ENCODE data around the gene BTBD6. TPM values are rescaled to one million over a fixed set of nuclear protein-coding genes. Genes with fewer than 3 reads are reported as not detected.

Gene BTBD6
- total and polyA plus RNA-seq, 4 experiments from 2014 or later: 5.4 to 56.7 (median 34.7) TPM

- POLR2A ChIA-PET (ENCODE audit: partially characterized antibody): no interaction called here
- CTCF ChIA-PET (ENCODE audit: partially characterized antibody): no interaction called here
- Histone ChIP-seq H3K9me3 (ENCODE audit: control insufficient read depth in 1 of 2, low read length in 2 of 2) (no peaks in the 10 kb centered on the region), H3K36me3 (ENCODE audit: insufficient read depth, low read length) (no peaks in the 10 kb centered on the region), H3K27ac (ENCODE audit: low read depth, low read length) (no peak overlapping the region), H3K4me3 (ENCODE audit: low read length in 2 of 2) (no peak overlapping the region), H3K4me1 (ENCODE audit: insufficient read depth, low read length) (no peaks in the 10 kb centered on the region), H3K27me3 (ENCODE audit: insufficient read depth, low read length) (no peaks in the 10 kb centered on the region)
- intact Hi-C loops (cut with micrococcal nuclease): no loop called here
- Mint-ChIP-seq H3K27me3 (no peaks in the 10 kb centered on the region), H3K4me1 (peaks cover 15 to 34% (median 21%) of the 10 kb centered on the region in 4 donors), H3K27ac (peak overlapping the region in 1 of 7 donors; percentile 59), H3K4me3 (no peak overlapping the region), H3K36me3 (peaks cover 3 to 7% of the 10 kb centered on the region in 2 donors), H3K9me3 (no peaks in the 10 kb centered on the region)
- DNase-seq: no peak
Measured at GRCh38 chr14:105279642-105280361, 31.5 kb downstream of the BTBD6 start.

GRCh38 chr14:105280525-105280924 is 32.2 kb downstream of the BTBD6 start:
- peaks cover 17 to 38% (median 24%) of the 10 kb centered on the region in 4 donors for H3K4me1 Mint-ChIP-seq
- no peak overlapping the region for H3K27ac Mint-ChIP-seq
- CTCF ChIA-PET (ENCODE audit: partially characterized antibody): no interaction called here
- H3K4me3 ChIP-seq (ENCODE audit: low read length in 2 of 2): no peak overlapping the region
- H3K27me3 ChIP-seq (ENCODE audit: insufficient read depth, low read length): no peaks in the 10 kb centered on the region
- H3K27me3 Mint-ChIP-seq: no peaks in the 10 kb centered on the region
- H3K27ac ChIP-seq (ENCODE audit: low read depth, low read length): no peak overlapping the region
- H3K9me3 Mint-ChIP-seq: no peaks in the 10 kb centered on the region
- peaks cover 4 to 12% of the 10 kb centered on the region in 2 donors for H3K36me3 Mint-ChIP-seq
- no peak for DNase-seq
- no peaks in the 10 kb centered on the region for H3K36me3 ChIP-seq (ENCODE audit: insufficient read depth, low read length)
- intact Hi-C loops (cut with micrococcal nuclease): no loop called here
- H3K4me3 Mint-ChIP-seq: no peak overlapping the region
- POLR2A ChIA-PET (ENCODE audit: partially characterized antibody): no interaction called here
- no peaks in the 10 kb centered on the region for H3K9me3 ChIP-seq (ENCODE audit: control insufficient read depth in 1 of 2, low read length in 2 of 2)
- H3K4me1 ChIP-seq (ENCODE audit: insufficient read depth, low read length): no peaks in the 10 kb centered on the region

GRCh38 chr14:105281371-105282097 is 33.2 kb downstream of the BTBD6 start:
- Mint-ChIP-seq H3K9me3 (no peaks in the 10 kb centered on the region), H3K4me1 (peaks cover 18 to 48% (median 26%) of the 10 kb centered on the region in 4 donors), H3K4me3 (no peak overlapping the region), H3K36me3 (peaks cover 4 to 15% of the 10 kb centered on the region in 2 donors), H3K27ac (peak overlapping the region in 2 of 7 donors; percentile 68 to 85), H3K27me3 (no peaks in the 10 kb centered on the region)
- CTCF ChIA-PET (ENCODE audit: partially characterized antibody): no interaction called here
- Histone ChIP-seq H3K4me1 (ENCODE audit: insufficient read depth, low read length) (no peaks in the 10 kb centered on the region), H3K36me3 (ENCODE audit: insufficient read depth, low read length) (no peaks in the 10 kb centered on the region), H3K27ac (ENCODE audit: low read depth, low read length) (no peak overlapping the region), H3K9me3 (ENCODE audit: control insufficient read depth in 1 of 2, low read length in 2 of 2) (no peaks in the 10 kb centered on the region), H3K4me3 (ENCODE audit: low read length in 2 of 2) (no peak overlapping the region), H3K27me3 (ENCODE audit: insufficient read depth, low read length) (no peaks in the 10 kb centered on the region)
- intact Hi-C loops (cut with micrococcal nuclease): loop anchor here (1.0 kb wide), 1 partner anchor 79 kb away; no protein-coding TSS in a partner anchor
- POLR2A ChIA-PET (ENCODE audit: partially characterized antibody): interaction anchor here (0.5 kb wide), 1 partner anchor 193 kb away, joined by 3 read pairs; no protein-coding TSS in a partner anchor
- peak in 4 of 5 donors; percentile 26 to 42 (median 34) for DNase-seq

GRCh38 chr14:105282098-105282725 is 33.9 kb downstream of the BTBD6 start:
- no peaks in the 10 kb centered on the region for H3K36me3 ChIP-seq (ENCODE audit: insufficient read depth, low read length)
- intact Hi-C loops (cut with micrococcal nuclease): loop anchor here (1.0 kb wide), 1 partner anchor 80 kb away; no protein-coding TSS in a partner anchor
- ChIA-PET CTCF (ENCODE audit: partially characterized antibody) (interaction anchor here (1.2 kb wide), 1 partner anchor 70 kb away, joined by 3 read pairs; no protein-coding TSS in a partner anchor), POLR2A (ENCODE audit: partially characterized antibody) (no interaction called here)
- H3K27me3 ChIP-seq (ENCODE audit: insufficient read depth, low read length): no peaks in the 10 kb centered on the region
- DNase-seq: no peak
- peaks cover 18 to 54% (median 26%) of the 10 kb centered on the region in 4 donors for H3K4me1 Mint-ChIP-seq
- H3K4me3 Mint-ChIP-seq: peak overlapping the region in 1 of 8 donors; percentile 29
- H3K4me1 ChIP-seq (ENCODE audit: insufficient read depth, low read length): no peaks in the 10 kb centered on the region
- H3K27ac ChIP-seq (ENCODE audit: low read depth, low read length): no peak overlapping the region
- peak overlapping the region in 2 of 7 donors; percentile 3 to 68 for H3K27ac Mint-ChIP-seq
- H3K9me3 Mint-ChIP-seq: no peaks in the 10 kb centered on the region
- no peak overlapping the region for H3K4me3 ChIP-seq (ENCODE audit: low read length in 2 of 2)
- H3K27me3 Mint-ChIP-seq: no peaks in the 10 kb centered on the region
- peaks cover 4 to 15% of the 10 kb centered on the region in 2 donors for H3K36me3 Mint-ChIP-seq
- H3K9me3 ChIP-seq (ENCODE audit: control insufficient read depth in 1 of 2, low read length in 2 of 2): no peaks in the 10 kb centered on the region

- Mint-ChIP-seq H3K27me3 (no peaks in the 10 kb centered on the region), H3K4me1 (peaks cover 20 to 56% (median 26%) of the 10 kb centered on the region in 4 donors), H3K36me3 (peaks cover 4 to 15% of the 10 kb centered on the region in 2 donors), H3K9me3 (no peaks in the 10 kb centered on the region), H3K4me3 (no peak overlapping the region), H3K27ac (no peak overlapping the region)
- ChIA-PET CTCF (ENCODE audit: partially characterized antibody) (interaction anchor here (1.2 kb wide), 1 partner anchor 69 kb away, joined by 3 read pairs; no protein-coding TSS in a partner anchor), POLR2A (ENCODE audit: partially characterized antibody) (no interaction called here)
- no peaks in the 10 kb centered on the region for H3K4me1 ChIP-seq (ENCODE audit: insufficient read depth, low read length)
- no peak for DNase-seq
- H3K9me3 ChIP-seq (ENCODE audit: control insufficient read depth in 1 of 2, low read length in 2 of 2): no peaks in the 10 kb centered on the region
- H3K27me3 ChIP-seq (ENCODE audit: insufficient read depth, low read length): no peaks in the 10 kb centered on the region
- H3K36me3 ChIP-seq (ENCODE audit: insufficient read depth, low read length): no peaks in the 10 kb centered on the region
- intact Hi-C loops (cut with micrococcal nuclease): no loop called here
- H3K4me3 ChIP-seq (ENCODE audit: low read length in 2 of 2): no peak overlapping the region
- H3K27ac ChIP-seq (ENCODE audit: low read depth, low read length): no peak overlapping the region
Measured at GRCh38 chr14:105283028-105283427, 34.7 kb downstream of the BTBD6 start.

- Histone ChIP-seq H3K4me1 (ENCODE audit: insufficient read depth, low read length) (no peaks in the 10 kb centered on the region), H3K27ac (ENCODE audit: low read depth, low read length) (no peak overlapping the region), H3K27me3 (ENCODE audit: insufficient read depth, low read length) (no peaks in the 10 kb centered on the region), H3K9me3 (ENCODE audit: control insufficient read depth in 1 of 2, low read length in 2 of 2) (no peaks in the 10 kb centered on the region), H3K36me3 (ENCODE audit: insufficient read depth, low read length) (no peaks in the 10 kb centered on the region), H3K4me3 (ENCODE audit: low read length in 2 of 2) (no peak overlapping the region)
- H3K9me3 Mint-ChIP-seq: no peaks in the 10 kb centered on the region
- no peak for DNase-seq
- H3K4me3 Mint-ChIP-seq: peak overlapping the region in 1 of 8 donors; percentile 36
- H3K27me3 Mint-ChIP-seq: no peaks in the 10 kb centered on the region
- peaks cover 4 to 15% of the 10 kb centered on the region in 2 donors for H3K36me3 Mint-ChIP-seq
- CTCF ChIA-PET (ENCODE audit: partially characterized antibody): no interaction called here
- peaks cover 20 to 56% (median 26%) of the 10 kb centered on the region in 4 donors for H3K4me1 Mint-ChIP-seq
- POLR2A ChIA-PET (ENCODE audit: partially characterized antibody): no interaction called here
- intact Hi-C loops (cut with micrococcal nuclease): no loop called here
- peak overlapping the region in 2 of 7 donors; percentile 53 to 57 for H3K27ac Mint-ChIP-seq
Measured at GRCh38 chr14:105283899-105284298, 35.6 kb downstream of the BTBD6 start.

GRCh38 chr14:105285174-105285573 is 36.8 kb downstream of the BTBD6 start:
- Histone ChIP-seq H3K9me3 (ENCODE audit: control insufficient read depth in 1 of 2, low read length in 2 of 2) (no peaks in the 10 kb centered on the region), H3K4me1 (ENCODE audit: insufficient read depth, low read length) (no peaks in the 10 kb centered on the region), H3K27ac (ENCODE audit: low read depth, low read length) (no peak overlapping the region), H3K36me3 (ENCODE audit: insufficient read depth, low read length) (no peaks in the 10 kb centered on the region), H3K4me3 (ENCODE audit: low read length in 2 of 2) (no peak overlapping the region), H3K27me3 (ENCODE audit: insufficient read depth, low read length) (no peaks in the 10 kb centered on the region)
- no peaks in the 10 kb centered on the region for H3K27me3 Mint-ChIP-seq
- peaks cover 4 to 15% of the 10 kb centered on the region in 2 donors for H3K36me3 Mint-ChIP-seq
- DNase-seq: no peak
- no peaks in the 10 kb centered on the region for H3K9me3 Mint-ChIP-seq
- ChIA-PET POLR2A (ENCODE audit: partially characterized antibody) (interaction anchor here (1.1 kb wide), 1 partner anchor 16 kb away, joined by 3 read pairs; the partner anchor contains the start of gene BRF1), CTCF (ENCODE audit: partially characterized antibody) (interaction anchor here (0.9 kb wide), 1 partner anchor 84 kb away, joined by 3 read pairs; no protein-coding TSS in a partner anchor)
- H3K4me1 Mint-ChIP-seq: peaks cover 22 to 53% (median 27%) of the 10 kb centered on the region in 4 donors
- H3K27ac Mint-ChIP-seq: peak overlapping the region in 2 of 7 donors; percentile 38 to 82
- intact Hi-C loops (cut with micrococcal nuclease): no loop called here
- no peak overlapping the region for H3K4me3 Mint-ChIP-seq

All from CD4-positive, alpha-beta memory T cell (primary cell).